Adrenal gland (tissue), 5 donors: ENCODE data around the gene MUC2.

Source experiments
- POLR2A ChIP-seq, 2 donors: fragments of 450-650 bp; IDR thresholded peaks; one replicate each; pipeline ENCODE4 v1.6.1; 2017; ENCODE audit warnings: antibody characterized with exemption in 2 of 2, mild to moderate bottlenecking in 2 of 2, moderate library complexity in 1 of 2
- TF ChIP-seq, protein P1 (sequence below), 6 experiments: fragments of 450-650 bp in 4 of 6; fragments of 200-600 bp in 2 of 6; sonication (generic) in 1 of 6; IDR thresholded peaks; 1 replicate in 5 of 6; 2 replicates in 1 of 6; pipeline versions ENCODE4 v1.5.1 to v1.8.0; 2016 to 2021; ENCODE audit warnings: antibody characterized with exemption in 6 of 6, mild to moderate bottlenecking in 2 of 6, moderate library complexity in 1 of 6
- donor health status: DM: no; HTN: no; CAD: no.

DNA sequence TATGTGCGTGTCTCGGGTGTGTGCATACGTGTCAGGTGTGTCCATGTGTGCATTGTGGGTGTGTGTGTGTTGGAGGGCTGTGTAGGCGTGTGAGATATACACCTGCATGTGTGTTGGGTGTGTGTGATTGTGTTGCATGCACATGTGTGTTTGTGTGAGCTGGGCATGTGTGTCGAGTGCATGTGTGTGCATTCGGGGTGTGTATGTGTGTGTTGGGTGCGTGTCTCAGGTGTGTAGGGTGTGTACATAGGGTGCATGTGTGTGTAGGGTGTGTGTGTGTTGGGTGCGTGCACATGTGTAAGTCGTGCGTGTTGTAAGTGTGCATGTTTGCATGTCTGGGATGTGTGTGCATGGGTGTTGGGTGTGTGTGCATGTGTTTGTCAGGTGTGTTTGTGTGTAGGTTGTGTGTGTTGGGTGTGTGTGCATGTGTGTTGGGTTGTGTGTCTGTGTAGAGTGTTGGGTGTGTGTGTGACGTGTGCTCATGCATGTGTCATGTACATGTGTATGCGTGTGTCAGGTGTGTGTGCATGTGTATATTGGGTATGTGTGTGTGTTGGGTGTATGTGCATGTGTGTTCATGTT, 42.3 kb upstream of the MUC2 start:
- TF ChIP-seq, protein P1, sequence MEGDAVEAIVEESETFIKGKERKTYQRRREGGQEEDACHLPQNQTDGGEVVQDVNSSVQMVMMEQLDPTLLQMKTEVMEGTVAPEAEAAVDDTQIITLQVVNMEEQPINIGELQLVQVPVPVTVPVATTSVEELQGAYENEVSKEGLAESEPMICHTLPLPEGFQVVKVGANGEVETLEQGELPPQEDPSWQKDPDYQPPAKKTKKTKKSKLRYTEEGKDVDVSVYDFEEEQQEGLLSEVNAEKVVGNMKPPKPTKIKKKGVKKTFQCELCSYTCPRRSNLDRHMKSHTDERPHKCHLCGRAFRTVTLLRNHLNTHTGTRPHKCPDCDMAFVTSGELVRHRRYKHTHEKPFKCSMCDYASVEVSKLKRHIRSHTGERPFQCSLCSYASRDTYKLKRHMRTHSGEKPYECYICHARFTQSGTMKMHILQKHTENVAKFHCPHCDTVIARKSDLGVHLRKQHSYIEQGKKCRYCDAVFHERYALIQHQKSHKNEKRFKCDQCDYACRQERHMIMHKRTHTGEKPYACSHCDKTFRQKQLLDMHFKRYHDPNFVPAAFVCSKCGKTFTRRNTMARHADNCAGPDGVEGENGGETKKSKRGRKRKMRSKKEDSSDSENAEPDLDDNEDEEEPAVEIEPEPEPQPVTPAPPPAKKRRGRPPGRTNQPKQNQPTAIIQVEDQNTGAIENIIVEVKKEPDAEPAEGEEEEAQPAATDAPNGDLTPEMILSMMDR (IDR thresholded peaks at IDR 0.05) = no peak
- TF ChIP-seq POLR2A (IDR thresholded peaks at IDR 0.05) = no peak
